OCI-LY3 (cell line): ENCODE data around the gene SLC25A25.

Experiments used
- CTCF ChIP-seq: fragments of 200-600, 300-600 bp; sonication (generic); IDR thresholded peaks from 2 replicates; pipeline ENCODE4 v1.5.1; 2014; ENCODE audit warnings: antibody characterized with exemption, low read length, low read depth
- EZH2phosphoT487 ChIP-seq: fragments of 200-600 bp; shearing (Covaris generic); IDR thresholded peaks from 2 replicates; pipeline ENCODE4 v1.6.1; 2018; ENCODE audit warnings: antibody characterized with exemption, mixed run types, low read depth

GRCh38 chr9:128056086-128056485, 11.9 kb upstream of the SLC25A25 start:
- TF ChIP-seq CTCF (no peak), EZH2phosphoT487 (no peak)
